Ishikawa (cell line): Measurements from ENCODE around the gene SLC25A12.

ENCODE experiments used
- CEBPB ChIP-seq: IDR thresholded peaks from 2 replicates; pipeline ENCODE4 v1.6.1; 2012
- CREB1 ChIP-seq: IDR thresholded peaks from 2 replicates; pipeline ENCODE4 v1.6.1; 2012; ENCODE audit warnings: low read depth
- EGR1 ChIP-seq: IDR thresholded peaks from 2 replicates; pipeline ENCODE4 v1.6.1; 2012
- EP300 ChIP-seq: IDR thresholded peaks from 2 replicates; pipeline ENCODE4 v1.6.1; 2012; ENCODE audit warnings: borderline replicate concordance
- FOXM1 ChIP-seq: IDR thresholded peaks from 2 replicates; pipeline ENCODE4 v1.6.1; 2012; ENCODE audit warnings: low read depth, borderline replicate concordance
- MAX ChIP-seq: IDR thresholded peaks from 2 replicates; pipeline ENCODE4 v1.6.1; 2012
- REST ChIP-seq: IDR thresholded peaks from 2 replicates; pipeline ENCODE4 v1.6.1; 2012; ENCODE audit warnings: low read depth, mild to moderate bottlenecking
- TCF12 ChIP-seq: IDR thresholded peaks from 2 replicates; pipeline ENCODE4 v1.6.1; 2012; ENCODE audit warnings: low read depth
- YY1 ChIP-seq: IDR thresholded peaks from 2 replicates; pipeline ENCODE4 v1.6.1; 2012; ENCODE audit warnings: low read depth

- no peak for TF ChIP-seq YY1
- TF ChIP-seq TCF12: no peak
- TF ChIP-seq REST: no peak
- no peak for TF ChIP-seq EP300
- TF ChIP-seq FOXM1: no peak
- TF ChIP-seq MAX: no peak
- no peak for TF ChIP-seq EGR1
- no peak for TF ChIP-seq CREB1
- TF ChIP-seq CEBPB: no peak
Observed at GRCh38 chr2:171778515-171778914, 115.5 kb downstream of the SLC25A12 start.
